ENCODE measurements around the gene OR52I1. TPM values are rescaled to one million over a fixed set of nuclear protein-coding genes. Genes with fewer than 3 reads are reported as not detected.
A peak's percentile ranks its signal among the peaks of the same experiment; 100 is the strongest.

The OR52I1 gene
- under 1 TPM; 0.16 to 0.94 (median 0.40) TPM for total RNA-seq

GRCh38 chr11:4593739-4594138 is at the start of gene OR52I1:
Gene OR52I1, plus strand, starts transcription at chr11:4594039. Its CDS starts 0 bp downstream, at chr11:4594039.
- Histone ChIP-seq H3K4me1 (replicated peaks in 1 of 2) (peaks cover 0 to 4% of the 10 kb centered on the region in 2 donors), H3K4me3 (no peak within 1 kb of the TSS), H3K27ac (no peak within 1 kb of the TSS)
- in situ Hi-C loops (cut with MboI; ENCODE audit: low pct_unique_long_range_greater_than_20kb in 2 of 9, low sequenced_read_pairs in 9 of 9, unreplicated experiment in 9 of 9), result no loop called here
- 40 to 88% (median 73%) methylated on average over 1 of the region's 1 CpG; no CpG with 5 or more reads in 2 of the 10 experiments for WGBS, 10 experiments
- ATAC-seq (replicated peaks in 6 of 8), result no peak

- H3K4me3 ChIP-seq, result no peak within 1 kb of the TSS
- H3K27ac ChIP-seq, result no peak within 1 kb of the TSS
- no peak for ATAC-seq (replicated peaks in 6 of 8)
- in situ Hi-C loops (cut with MboI; ENCODE audit: low pct_unique_long_range_greater_than_20kb in 2 of 9, low sequenced_read_pairs in 9 of 9, unreplicated experiment in 9 of 9), result loop anchor here in 3 of 9 experiments (25.0 kb wide), 1 partner anchor 358 kb away; no protein-coding TSS in a partner anchor
- H3K4me1 ChIP-seq (replicated peaks in 1 of 2), result no peaks in the 10 kb centered on the region
- WGBS, 10 experiments, result 23 to 100% (median 80%) methylated on average over 1 to 5 of the region's 5 CpGs
Observed at GRCh38 chr11:4544891-4545290, 48.9 kb upstream of the OR52I1 start, which contains the start of gene OR52M1. Gene OR52M1, plus strand, starts transcription at chr11:4545191. Its CDS starts 0 bp downstream, at chr11:4545191.

GRCh38 chr11:4546878-4547277 is 47.0 kb upstream of the OR52I1 start:
- in situ Hi-C loops (cut with MboI; ENCODE audit: low pct_unique_long_range_greater_than_20kb in 2 of 9, low sequenced_read_pairs in 9 of 9, unreplicated experiment in 9 of 9), result loop anchor here in 3 of 9 experiments (25.0 kb wide), 1 partner anchor 360 kb away; no protein-coding TSS in a partner anchor
- Histone ChIP-seq H3K4me3 (no peak overlapping the region), H3K4me1 (replicated peaks in 1 of 2) (no peaks in the 10 kb centered on the region), H3K27ac (no peak overlapping the region)
- WGBS, 10 experiments, result 9 to 83% (median 60%) methylated on average over 1 of the region's 1 CpG; no CpG with 5 or more reads in 4 of the 10 experiments
- ATAC-seq (replicated peaks in 6 of 8), result peak in 2 of 8 experiments; percentile 47 to 70

- Histone ChIP-seq H3K4me3 (no peak overlapping the region), H3K4me1 (replicated peaks in 1 of 2) (no peaks in the 10 kb centered on the region), H3K27ac (no peak overlapping the region)
- in situ Hi-C loops (cut with MboI; ENCODE audit: low pct_unique_long_range_greater_than_20kb in 2 of 9, low sequenced_read_pairs in 9 of 9, unreplicated experiment in 9 of 9), result loop anchor here in 3 of 9 experiments (25.0 kb wide), 1 partner anchor 360 kb away; no protein-coding TSS in a partner anchor
- ATAC-seq (replicated peaks in 6 of 8), result peak in 2 of 8 experiments; percentile 66
- WGBS, 10 experiments, result 6 to 90% (median 58%) methylated on average over 2 to 4 of the region's 4 CpGs
Observed at GRCh38 chr11:4547416-4547815, 46.4 kb upstream of the OR52I1 start.

- peak in 3 of 8 experiments; percentile 65 to 71 (median 67) for ATAC-seq (replicated peaks in 6 of 8)
- in situ Hi-C loops (cut with MboI; ENCODE audit: low pct_unique_long_range_greater_than_20kb in 2 of 9, low sequenced_read_pairs in 9 of 9, unreplicated experiment in 9 of 9), result no loop called here
- 0 to 100% (median 52%) methylated on average over 1 to 6 of the region's 8 CpGs; no CpG with 5 or more reads in 1 of the 10 experiments for WGBS, 10 experiments
- Histone ChIP-seq H3K4me1 (replicated peaks in 1 of 2) (no peaks in the 10 kb centered on the region), H3K4me3 (no peak overlapping the region), H3K27ac (no peak overlapping the region)
Observed at GRCh38 chr11:4551346-4551979, 42.4 kb upstream of the OR52I1 start.

- in situ Hi-C loops (cut with MboI; ENCODE audit: low pct_unique_long_range_greater_than_20kb in 2 of 9, low sequenced_read_pairs in 9 of 9, unreplicated experiment in 9 of 9), result no loop called here
- WGBS, 10 experiments, result 0 to 80% (median 58%) methylated on average over 1 to 6 of the region's 8 CpGs; no CpG with 5 or more reads in 2 of the 10 experiments
Observed at GRCh38 chr11:4559527-4560440, 34.1 kb upstream of the OR52I1 start.

GRCh38 chr11:4560467-4560866 is 33.4 kb upstream of the OR52I1 start:
- no peak overlapping the region for H3K27ac ChIP-seq
- ATAC-seq (replicated peaks in 6 of 8), result no peak
- no peaks in the 10 kb centered on the region for H3K4me1 ChIP-seq (replicated peaks in 1 of 2)
- in situ Hi-C loops (cut with MboI; ENCODE audit: low pct_unique_long_range_greater_than_20kb in 2 of 9, low sequenced_read_pairs in 9 of 9, unreplicated experiment in 9 of 9), result no loop called here
- H3K4me3 ChIP-seq, result no peak overlapping the region
- WGBS, 10 experiments, result 13 to 100% (median 87%) methylated on average over 1 of the region's 1 CpG

More at GRCh38 chr11:4559527-4560440, 34.1 kb upstream of the OR52I1 start:
- no peak overlapping the region for H3K27ac ChIP-seq
- H3K4me1 ChIP-seq (replicated peaks in 1 of 2), result no peaks in the 10 kb centered on the region
- H3K4me3 ChIP-seq, result no peak overlapping the region
- no peak for ATAC-seq (replicated peaks in 6 of 8)

GRCh38 chr11:4565371-4565770 is 28.5 kb upstream of the OR52I1 start:
- WGBS, 10 experiments, result 50 to 90% (median 75%) methylated on average over 1 to 2 of the region's 3 CpGs; no CpG with 5 or more reads in 4 of the 10 experiments
- no peak overlapping the region for H3K4me3 ChIP-seq
- in situ Hi-C loops (cut with MboI; ENCODE audit: low pct_unique_long_range_greater_than_20kb in 2 of 9, low sequenced_read_pairs in 9 of 9, unreplicated experiment in 9 of 9), result no loop called here
- no peaks in the 10 kb centered on the region for H3K4me1 ChIP-seq (replicated peaks in 1 of 2)
- H3K27ac ChIP-seq, result no peak overlapping the region
- ATAC-seq (replicated peaks in 6 of 8), result no peak

GRCh38 chr11:4569075-4569474 is 24.8 kb upstream of the OR52I1 start:
- ATAC-seq (replicated peaks in 6 of 8), result no peak
- in situ Hi-C loops (cut with MboI; ENCODE audit: low pct_unique_long_range_greater_than_20kb in 2 of 9, low sequenced_read_pairs in 9 of 9, unreplicated experiment in 9 of 9), result no loop called here
- Histone ChIP-seq H3K27ac (no peak overlapping the region), H3K4me3 (no peak overlapping the region), H3K4me1 (replicated peaks in 1 of 2) (no peaks in the 10 kb centered on the region)
- WGBS, 10 experiments, result 25 to 95% (median 70%) methylated on average over 2 to 11 of the region's 18 CpGs; no CpG with 5 or more reads in 5 of the 10 experiments

GRCh38 chr11:4576880-4577279 is 17.0 kb upstream of the OR52I1 start:
- no peak for ATAC-seq (replicated peaks in 6 of 8)
- no peak overlapping the region for H3K27ac ChIP-seq
- H3K4me1 ChIP-seq (replicated peaks in 1 of 2), result peaks cover 0 to 10% of the 10 kb centered on the region in 2 donors
- H3K4me3 ChIP-seq, result no peak overlapping the region
- in situ Hi-C loops (cut with MboI; ENCODE audit: low pct_unique_long_range_greater_than_20kb in 2 of 9, low sequenced_read_pairs in 9 of 9, unreplicated experiment in 9 of 9), result no loop called here
- 0 to 83% (median 66%) methylated on average over 1 to 3 of the region's 3 CpGs; no CpG with 5 or more reads in 1 of the 10 experiments for WGBS, 10 experiments

- ATAC-seq (replicated peaks in 6 of 8), result no peak
- 0 to 100% (median 71%) methylated on average over 1 to 2 of the region's 2 CpGs; no CpG with 5 or more reads in 2 of the 10 experiments for WGBS, 10 experiments
- in situ Hi-C loops (cut with MboI; ENCODE audit: low pct_unique_long_range_greater_than_20kb in 2 of 9, low sequenced_read_pairs in 9 of 9, unreplicated experiment in 9 of 9), result no loop called here
- no peak overlapping the region for H3K4me3 ChIP-seq
- H3K4me1 ChIP-seq (replicated peaks in 1 of 2), result peaks cover 0 to 10% of the 10 kb centered on the region in 2 donors
- H3K27ac ChIP-seq, result no peak overlapping the region
Observed at GRCh38 chr11:4577761-4578160, 16.1 kb upstream of the OR52I1 start.

GRCh38 chr11:4578624-4579023 is 15.2 kb upstream of the OR52I1 start:
- WGBS, 10 experiments, result 19 to 97% (median 78%) methylated on average over 3 to 5 of the region's 6 CpGs
- H3K27ac ChIP-seq, result no peak overlapping the region
- H3K4me1 ChIP-seq (replicated peaks in 1 of 2), result peaks cover 0 to 10% of the 10 kb centered on the region in 2 donors
- no peak overlapping the region for H3K4me3 ChIP-seq
- in situ Hi-C loops (cut with MboI; ENCODE audit: low pct_unique_long_range_greater_than_20kb in 2 of 9, low sequenced_read_pairs in 9 of 9, unreplicated experiment in 9 of 9), result no loop called here
- ATAC-seq (replicated peaks in 6 of 8), result no peak

GRCh38 chr11:4580124-4580523 is 13.7 kb upstream of the OR52I1 start:
- no peak for ATAC-seq (replicated peaks in 6 of 8)
- in situ Hi-C loops (cut with MboI; ENCODE audit: low pct_unique_long_range_greater_than_20kb in 2 of 9, low sequenced_read_pairs in 9 of 9, unreplicated experiment in 9 of 9), result no loop called here
- Histone ChIP-seq H3K27ac (no peak overlapping the region), H3K4me1 (replicated peaks in 1 of 2) (peaks cover 0 to 10% of the 10 kb centered on the region in 2 donors), H3K4me3 (no peak overlapping the region)
- 20 to 100% (median 83%) methylated on average over 1 of the region's 1 CpG; no CpG with 5 or more reads in 3 of the 10 experiments for WGBS, 10 experiments
